Measurements from ENCODE around the gene ACACA.

DNA sequence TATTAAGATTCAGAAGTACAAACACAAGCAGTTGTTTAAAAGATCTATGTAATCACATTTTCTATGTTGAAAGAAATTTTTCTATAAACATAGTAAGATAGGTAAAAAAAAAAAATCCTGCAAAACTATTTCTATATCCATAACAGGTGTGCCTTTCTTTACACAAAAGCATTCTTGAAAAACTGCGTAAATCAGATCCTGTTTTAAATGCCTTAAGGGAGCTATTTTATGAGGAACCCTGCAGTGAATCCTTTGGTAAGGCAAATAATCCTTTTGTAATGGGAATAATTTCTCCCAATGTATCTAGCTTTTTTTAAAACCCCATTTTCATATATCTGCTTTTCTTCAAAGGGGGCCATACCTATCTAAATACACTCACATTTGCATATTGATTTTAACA, 300.6 kb downstream of the ACACA start:
- TF ChIP-seq, protein P1, sequence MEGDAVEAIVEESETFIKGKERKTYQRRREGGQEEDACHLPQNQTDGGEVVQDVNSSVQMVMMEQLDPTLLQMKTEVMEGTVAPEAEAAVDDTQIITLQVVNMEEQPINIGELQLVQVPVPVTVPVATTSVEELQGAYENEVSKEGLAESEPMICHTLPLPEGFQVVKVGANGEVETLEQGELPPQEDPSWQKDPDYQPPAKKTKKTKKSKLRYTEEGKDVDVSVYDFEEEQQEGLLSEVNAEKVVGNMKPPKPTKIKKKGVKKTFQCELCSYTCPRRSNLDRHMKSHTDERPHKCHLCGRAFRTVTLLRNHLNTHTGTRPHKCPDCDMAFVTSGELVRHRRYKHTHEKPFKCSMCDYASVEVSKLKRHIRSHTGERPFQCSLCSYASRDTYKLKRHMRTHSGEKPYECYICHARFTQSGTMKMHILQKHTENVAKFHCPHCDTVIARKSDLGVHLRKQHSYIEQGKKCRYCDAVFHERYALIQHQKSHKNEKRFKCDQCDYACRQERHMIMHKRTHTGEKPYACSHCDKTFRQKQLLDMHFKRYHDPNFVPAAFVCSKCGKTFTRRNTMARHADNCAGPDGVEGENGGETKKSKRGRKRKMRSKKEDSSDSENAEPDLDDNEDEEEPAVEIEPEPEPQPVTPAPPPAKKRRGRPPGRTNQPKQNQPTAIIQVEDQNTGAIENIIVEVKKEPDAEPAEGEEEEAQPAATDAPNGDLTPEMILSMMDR (IDR thresholded peaks at IDR 0.05; ENCODE audit: low read depth, low read length, poor library complexity, severe bottlenecking), result no peak
- TF ChIP-seq EZH2phosphoT487 (IDR thresholded peaks at IDR 0.05; ENCODE audit: borderline replicate concordance, low read length), result no peak

Measured in DOHH2 (cell line).